Kidney epithelial cell (primary cell): ENCODE measurements around the gene ZNF598. TPM values are rescaled to one million over a fixed set of nuclear protein-coding genes. Genes with fewer than 3 reads are reported as not detected.
"Not testable (repeated sequence)": the region's sequence is repeated elsewhere in the genome, so short reads cannot be mapped to it uniquely, and the experiment has no call there.

Source experiments
- DNase-seq: peaks from one replicate; pipeline ENCODE4 v3.0.0-alpha.2; 2010; ENCODE audit warnings: low read depth
- H3K27me3 ChIP-seq: 2 replicates; pipeline ENCODE4 v1.6.0; 2011; ENCODE audit warnings: low read length; ENCODE audit not compliant: control insufficient read depth, insufficient read depth
- H3K36me3 ChIP-seq: 2 replicates; pipeline ENCODE4 v1.5.1; 2011; ENCODE audit warnings: low read length; ENCODE audit not compliant: control insufficient read depth, insufficient read depth
- H3K4me3 ChIP-seq: 2 replicates; pipeline ENCODE4 v1.5.1; 2011; ENCODE audit warnings: low read depth, mild to moderate bottlenecking, control low read depth, low read length
- CTCF ChIP-seq: IDR thresholded peaks from 2 replicates; pipeline ENCODE4 v1.5.1; 2011; ENCODE audit warnings: mild to moderate bottlenecking, moderate library complexity, low read length, control low read depth, inconsistent platforms; ENCODE audit not compliant: insufficient read depth, poor library complexity, severe bottlenecking
- total RNA-seq: library from RNA; depleted of rRNA; stranded (reverse); fragments of >200 nt; gene quantifications from 2 replicates; pipeline ENCODE4 v1.2.3, GENCODE V29; 2015

ZNF598 gene
- total RNA-seq, 1 donor from 2014 or later: 57.7 TPM

DNA sequence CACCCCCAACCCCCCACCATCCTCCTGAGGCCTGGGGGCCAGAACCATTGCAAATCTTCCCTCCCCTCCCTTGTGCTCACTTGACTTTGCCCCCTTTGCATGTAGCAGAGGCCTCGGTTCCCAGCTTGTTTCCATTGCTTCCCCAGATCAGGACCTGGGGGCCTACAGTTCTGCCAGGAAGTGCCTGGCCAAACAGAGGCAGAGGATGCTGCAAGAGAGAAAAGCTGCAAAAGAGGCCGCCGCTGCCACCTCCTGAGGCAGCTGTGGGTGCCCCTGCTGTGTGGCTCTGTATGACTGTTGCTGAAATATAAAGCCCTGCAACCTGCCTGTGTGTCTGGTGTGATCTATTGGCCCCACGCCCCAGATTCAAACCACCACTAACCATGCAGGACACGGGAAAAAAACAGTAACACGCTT is 48.0 kb downstream of the ZNF598 start:
- Histone ChIP-seq H3K27me3 (no peaks in the 10 kb centered on the region), H3K4me3 (no peak overlapping the region), H3K36me3 (peaks cover 2% of the 10 kb centered on the region)

DNA sequence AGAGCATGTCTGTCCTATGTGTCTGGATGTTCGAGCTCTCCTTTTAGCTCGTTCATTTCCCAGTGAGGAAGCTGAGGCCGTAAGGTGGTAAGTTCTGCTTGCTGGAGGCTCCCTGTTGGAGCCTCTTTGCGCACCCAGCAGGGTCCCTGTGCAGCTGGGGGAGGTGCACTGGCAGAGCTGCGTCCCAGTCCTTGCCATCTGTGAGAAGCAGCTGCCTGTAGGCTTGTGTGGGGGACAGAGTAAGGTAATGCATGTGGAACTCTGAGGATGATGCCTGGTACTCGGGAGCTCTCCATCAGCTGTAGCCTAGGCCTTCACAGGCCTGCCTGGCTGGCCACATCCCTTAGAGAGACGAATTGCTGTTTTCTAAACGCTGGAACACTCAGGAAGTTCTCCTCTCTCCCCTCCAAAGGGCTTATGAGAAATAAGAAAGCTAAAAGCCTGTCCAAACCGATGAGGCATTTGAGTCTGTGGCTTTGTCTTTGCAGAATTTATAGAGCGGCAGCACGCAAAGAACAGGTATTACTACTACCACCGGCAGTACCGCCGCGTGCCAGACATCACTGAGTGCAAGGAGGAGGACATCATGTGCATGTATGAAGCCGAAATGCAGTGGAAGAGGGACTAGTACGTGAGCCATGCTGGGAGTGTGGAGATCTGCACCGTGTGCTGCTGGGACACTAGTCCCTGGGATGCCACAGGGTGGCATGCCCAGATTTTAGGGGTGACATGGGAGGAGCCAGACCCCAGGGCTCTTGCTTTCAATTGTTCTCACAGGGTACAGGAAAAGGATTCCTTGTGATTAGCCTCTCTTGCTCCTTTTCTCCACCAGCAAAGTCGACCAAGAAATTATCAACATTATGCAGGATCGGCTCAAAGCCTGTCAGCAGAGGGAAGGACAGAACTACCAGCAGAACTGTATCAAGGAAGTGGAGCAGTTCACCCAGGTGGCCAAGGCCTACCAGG is 48.7 kb downstream of the ZNF598 start:
- DNase-seq: no peak
- Histone ChIP-seq H3K27me3 (no peaks in the 10 kb centered on the region), H3K4me3 (no peak overlapping the region), H3K36me3 (peaks cover 2% of the 10 kb centered on the region)
- TF ChIP-seq CTCF: no peak

More for the DNA sequence above, 48.0 kb downstream of the ZNF598 start:
- DNase-seq: no peak
- TF ChIP-seq CTCF: no peak

DNA sequence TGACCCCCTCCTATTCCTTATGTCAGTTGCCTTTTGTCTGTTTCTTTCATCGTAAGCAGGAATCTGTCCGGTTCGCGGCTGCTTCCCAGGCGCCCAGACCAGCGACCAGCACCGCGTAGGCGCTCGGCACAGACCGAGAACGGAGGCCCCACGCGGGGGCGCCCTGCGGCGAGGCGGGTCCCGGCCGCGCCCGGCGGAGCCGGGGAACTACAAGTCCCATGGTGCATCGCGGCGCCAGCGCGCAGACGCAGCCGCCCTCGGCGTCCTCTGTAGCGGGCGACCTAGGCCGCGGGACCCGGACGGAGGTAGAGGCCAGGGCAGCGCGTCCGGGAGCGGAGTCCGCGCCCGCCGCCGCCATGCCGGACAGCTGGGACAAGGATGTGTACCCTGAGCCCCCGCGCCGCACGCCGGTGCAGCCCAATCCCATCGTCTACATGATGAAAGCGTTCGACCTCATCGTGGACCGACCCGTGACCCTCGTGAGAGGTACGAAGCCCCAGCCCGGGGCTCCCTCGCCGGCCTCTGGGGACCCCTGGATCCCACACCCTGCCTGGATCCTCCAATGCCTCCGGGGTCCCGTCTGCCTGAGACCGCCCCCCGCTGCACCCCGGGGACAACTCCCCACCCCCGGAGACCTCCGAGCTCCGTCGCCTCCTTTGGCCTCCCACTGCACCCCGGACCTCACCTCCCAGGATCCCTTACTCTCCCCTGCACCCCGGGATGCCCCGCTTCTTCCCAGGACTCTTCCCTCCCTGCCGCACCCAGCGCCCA is 50.2 kb downstream of the ZNF598 start, which contains the start of gene NDUFB10:
Gene NDUFB10, plus strand, starts transcription at position 270 of the 771 bp plus-strand sequence. Its CDS starts 87 bp downstream, at position 357.
- DNase-seq: no peak
- Histone ChIP-seq H3K27me3 (no peaks in the 10 kb centered on the region), H3K36me3 (peaks cover 2% of the 10 kb centered on the region), H3K4me3 (peak within 1 kb of the TSS; percentile 95)
- peak; percentile 31 for TF ChIP-seq CTCF

DNA sequence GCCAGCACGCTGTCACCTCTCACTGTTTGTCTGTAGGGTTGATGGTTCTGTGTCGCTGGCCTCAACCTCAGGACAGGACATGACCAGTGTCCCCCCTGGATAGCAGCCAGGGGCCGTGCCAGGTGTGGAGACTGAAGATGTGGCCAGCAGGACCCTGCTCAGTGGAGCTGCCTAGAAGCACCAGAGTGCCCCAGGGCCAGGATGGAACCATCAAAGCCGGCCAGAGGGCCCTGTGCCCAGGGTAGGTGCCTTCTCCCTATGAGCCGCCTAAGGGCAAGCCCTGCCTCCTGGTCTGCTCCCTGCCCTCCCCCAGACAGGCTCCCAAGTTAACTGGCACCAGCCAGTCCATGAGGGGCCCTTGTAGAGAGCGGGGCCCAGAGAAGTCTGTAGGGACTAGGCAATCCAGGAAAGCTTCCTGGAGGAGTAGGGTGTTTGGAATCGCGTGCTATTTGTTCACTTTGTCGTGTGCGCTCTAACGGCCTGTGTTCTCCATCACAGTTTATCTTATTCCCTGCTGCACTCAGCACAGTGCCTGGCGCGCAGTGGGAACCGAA is 50.8 kb downstream of the ZNF598 start:
- DNase-seq: no peak
- Histone ChIP-seq H3K36me3 (peaks cover under 1% of the 10 kb centered on the region), H3K27me3 (no peaks in the 10 kb centered on the region), H3K4me3 (no peak overlapping the region)
- TF ChIP-seq CTCF: no peak

GRCh38 chr16:1958143-1958491 is 51.5 kb downstream of the ZNF598 start:
- not testable (repeated sequence) for H3K4me3 ChIP-seq, DNase-seq, H3K27me3 ChIP-seq, H3K36me3 ChIP-seq

GRCh38 chr16:1957434-1958142 is 52.0 kb downstream of the ZNF598 start:
- H3K36me3 ChIP-seq, H3K4me3 ChIP-seq, DNase-seq, H3K27me3 ChIP-seq: not testable (repeated sequence)
